ENCODE results near the gene FZD10.

FZD10 gene

DNA sequence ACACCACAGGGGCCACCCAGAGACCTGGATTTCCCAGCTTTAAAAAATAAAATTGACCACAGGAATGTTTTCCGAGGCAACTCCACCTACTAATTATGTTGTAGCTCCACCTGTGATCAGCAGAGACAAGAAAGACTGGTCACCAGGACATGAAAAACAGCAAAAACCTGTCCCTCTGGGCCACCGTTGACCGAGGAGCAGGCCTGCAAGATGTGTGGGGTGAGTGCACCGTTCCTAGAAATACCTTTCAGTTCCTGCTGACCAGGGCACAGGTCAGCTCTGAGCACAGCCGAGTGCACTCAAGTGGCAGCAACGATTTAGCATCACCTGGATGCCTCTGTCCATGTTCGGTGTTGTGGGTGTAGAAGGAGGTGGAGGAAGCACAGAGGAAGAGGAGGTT lies 16.9 kb downstream of the FZD10 start:
- Histone ChIP-seq H3K4me3 (IDR thresholded peaks at IDR 0.05; ENCODE audit: insufficient read depth, low read depth, low read length) (no peak overlapping the region), H3K27me3 (ENCODE audit: insufficient read depth, low read depth) (no peaks in the 10 kb centered on the region), H3K79me2 (ENCODE audit: insufficient read depth, low read depth) (no peaks in the 10 kb centered on the region), H3K4me2 (no peak overlapping the region), H3K9ac (no peak overlapping the region), H2AFZ (ENCODE audit: low read depth) (no peak overlapping the region), H3K27ac (no peak overlapping the region), H4K20me1 (ENCODE audit: insufficient read depth) (no peaks in the 10 kb centered on the region), H3K4me1 (ENCODE audit: low read depth, poor library complexity, severe bottlenecking) (no peaks in the 10 kb centered on the region), H3K36me3 (ENCODE audit: insufficient read depth) (no peaks in the 10 kb centered on the region)
- TF ChIP-seq, protein P1, sequence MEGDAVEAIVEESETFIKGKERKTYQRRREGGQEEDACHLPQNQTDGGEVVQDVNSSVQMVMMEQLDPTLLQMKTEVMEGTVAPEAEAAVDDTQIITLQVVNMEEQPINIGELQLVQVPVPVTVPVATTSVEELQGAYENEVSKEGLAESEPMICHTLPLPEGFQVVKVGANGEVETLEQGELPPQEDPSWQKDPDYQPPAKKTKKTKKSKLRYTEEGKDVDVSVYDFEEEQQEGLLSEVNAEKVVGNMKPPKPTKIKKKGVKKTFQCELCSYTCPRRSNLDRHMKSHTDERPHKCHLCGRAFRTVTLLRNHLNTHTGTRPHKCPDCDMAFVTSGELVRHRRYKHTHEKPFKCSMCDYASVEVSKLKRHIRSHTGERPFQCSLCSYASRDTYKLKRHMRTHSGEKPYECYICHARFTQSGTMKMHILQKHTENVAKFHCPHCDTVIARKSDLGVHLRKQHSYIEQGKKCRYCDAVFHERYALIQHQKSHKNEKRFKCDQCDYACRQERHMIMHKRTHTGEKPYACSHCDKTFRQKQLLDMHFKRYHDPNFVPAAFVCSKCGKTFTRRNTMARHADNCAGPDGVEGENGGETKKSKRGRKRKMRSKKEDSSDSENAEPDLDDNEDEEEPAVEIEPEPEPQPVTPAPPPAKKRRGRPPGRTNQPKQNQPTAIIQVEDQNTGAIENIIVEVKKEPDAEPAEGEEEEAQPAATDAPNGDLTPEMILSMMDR (conservative IDR thresholded peaks at IDR 0.05; ENCODE audit: low read depth, low read length): no peak

DNA sequence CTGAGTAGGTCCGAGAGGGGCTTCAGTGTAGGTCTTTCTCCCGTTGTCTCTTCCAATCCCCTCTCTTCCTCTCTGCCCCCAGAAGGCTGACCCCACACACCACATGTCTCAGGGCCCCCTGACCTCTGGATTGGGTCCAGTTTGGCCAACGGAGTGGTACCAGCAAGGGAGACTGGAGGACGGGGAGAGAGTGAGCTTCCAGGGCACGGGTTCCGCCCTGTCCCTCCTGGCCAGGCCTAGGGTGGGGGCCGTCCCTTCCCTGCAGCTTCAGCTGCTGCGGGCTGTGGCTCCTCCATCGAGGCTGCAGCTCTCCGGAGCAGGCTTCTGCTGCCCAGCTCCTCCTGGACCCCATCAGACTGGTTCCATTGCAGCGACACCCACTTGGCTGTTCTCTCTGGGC lies 17.4 kb downstream of the FZD10 start:
- H3K27ac ChIP-seq: no peak overlapping the region
- no peaks in the 10 kb centered on the region for H3K27me3 ChIP-seq (ENCODE audit: insufficient read depth, low read depth)
- no peak overlapping the region for H3K4me2 ChIP-seq

DNA sequence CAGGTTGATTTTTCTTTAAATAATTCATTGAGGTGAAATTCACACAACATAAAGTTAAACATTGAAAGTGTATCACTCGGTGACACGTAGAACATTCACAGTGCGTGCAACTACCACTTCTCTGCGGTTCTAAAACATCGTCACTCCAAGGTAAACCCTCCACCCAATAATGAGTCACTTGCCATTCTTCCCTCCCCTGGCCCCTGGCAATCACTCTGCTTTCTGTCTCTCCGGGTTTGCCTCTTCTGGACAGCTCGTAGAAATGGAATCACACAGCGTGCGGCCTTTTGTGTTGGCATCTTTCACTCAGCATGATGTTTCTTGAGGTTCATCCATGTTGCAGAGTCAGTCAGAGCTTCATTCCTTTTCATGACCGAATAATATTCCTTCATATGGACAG lies 18.9 kb downstream of the FZD10 start:
- Histone ChIP-seq H3K79me2 (ENCODE audit: insufficient read depth, low read depth) (no peaks in the 10 kb centered on the region), H3K36me3 (ENCODE audit: insufficient read depth) (no peaks in the 10 kb centered on the region), H3K9ac (no peak overlapping the region), H4K20me1 (ENCODE audit: insufficient read depth) (no peaks in the 10 kb centered on the region), H3K4me2 (no peak overlapping the region), H3K4me1 (ENCODE audit: low read depth, poor library complexity, severe bottlenecking) (no peaks in the 10 kb centered on the region), H2AFZ (ENCODE audit: low read depth) (no peak overlapping the region), H3K27me3 (ENCODE audit: insufficient read depth, low read depth) (no peaks in the 10 kb centered on the region), H3K27ac (no peak overlapping the region), H3K4me3 (IDR thresholded peaks at IDR 0.05; ENCODE audit: insufficient read depth, low read depth, low read length) (no peak overlapping the region)
- TF ChIP-seq, protein P1 (conservative IDR thresholded peaks at IDR 0.05; ENCODE audit: low read depth, low read length): no peak

More for the DNA sequence above, 17.4 kb downstream of the FZD10 start:
- Histone ChIP-seq H3K9ac (no peak overlapping the region), H4K20me1 (ENCODE audit: insufficient read depth) (no peaks in the 10 kb centered on the region), H3K36me3 (ENCODE audit: insufficient read depth) (no peaks in the 10 kb centered on the region), H3K79me2 (ENCODE audit: insufficient read depth, low read depth) (no peaks in the 10 kb centered on the region), H3K4me1 (ENCODE audit: low read depth, poor library complexity, severe bottlenecking) (no peaks in the 10 kb centered on the region), H2AFZ (ENCODE audit: low read depth) (no peak overlapping the region), H3K4me3 (IDR thresholded peaks at IDR 0.05; ENCODE audit: insufficient read depth, low read depth, low read length) (no peak overlapping the region)
- TF ChIP-seq, protein P1 (conservative IDR thresholded peaks at IDR 0.05; ENCODE audit: low read depth, low read length): no peak

DNA sequence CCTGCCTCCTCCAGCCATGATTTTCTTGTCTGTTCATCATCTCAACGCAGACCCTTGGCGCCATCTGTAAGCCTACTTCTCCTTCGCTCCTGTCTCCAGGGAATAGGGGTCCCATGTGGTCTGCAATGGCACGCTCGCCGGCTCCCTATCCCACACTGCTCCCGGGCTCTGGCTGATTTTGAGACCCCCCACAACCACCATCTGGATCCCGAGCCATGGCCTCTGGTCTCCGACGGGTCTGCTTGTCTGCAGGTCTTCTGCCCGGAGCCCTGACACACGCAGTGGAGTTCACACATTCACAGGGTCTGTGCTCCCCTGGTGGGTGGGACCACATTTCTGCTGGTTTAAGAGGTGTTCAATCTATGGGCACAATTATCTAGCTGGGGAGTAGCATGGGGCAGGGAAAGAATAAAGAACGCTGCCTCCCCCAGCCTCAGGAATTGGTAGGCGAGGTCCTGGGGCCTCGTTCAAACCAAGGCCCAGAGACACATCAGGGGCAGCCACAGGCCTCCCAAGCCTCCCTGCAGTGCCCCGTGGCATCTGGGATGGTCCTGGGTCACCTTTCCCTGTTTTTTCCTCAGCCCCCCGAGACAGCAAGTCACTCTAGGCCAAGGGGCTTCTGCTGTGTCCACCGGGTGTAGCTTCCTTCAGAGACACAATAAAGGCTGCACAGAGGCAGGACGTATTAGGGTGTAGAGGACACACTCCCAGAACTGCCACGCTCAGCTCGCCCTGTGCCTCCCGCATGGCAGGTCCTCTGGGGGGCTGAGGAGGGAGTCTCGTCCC lies 21.5 kb downstream of the FZD10 start:
- Histone ChIP-seq H3K27ac (no peak overlapping the region), H3K4me3 (IDR thresholded peaks at IDR 0.05; ENCODE audit: insufficient read depth, low read depth, low read length) (no peak overlapping the region), H4K20me1 (ENCODE audit: insufficient read depth) (no peaks in the 10 kb centered on the region), H2AFZ (ENCODE audit: low read depth) (no peak overlapping the region), H3K27me3 (ENCODE audit: insufficient read depth, low read depth) (no peaks in the 10 kb centered on the region), H3K4me2 (no peak overlapping the region), H3K4me1 (ENCODE audit: low read depth, poor library complexity, severe bottlenecking) (no peaks in the 10 kb centered on the region), H3K9ac (no peak overlapping the region), H3K36me3 (ENCODE audit: insufficient read depth) (no peaks in the 10 kb centered on the region), H3K79me2 (ENCODE audit: insufficient read depth, low read depth) (no peaks in the 10 kb centered on the region)
- TF ChIP-seq, protein P1 (conservative IDR thresholded peaks at IDR 0.05; ENCODE audit: low read depth, low read length): no peak
